ENCODE measurements around the gene GPR83. TPM values are rescaled to one million over a fixed set of nuclear protein-coding genes. Genes with fewer than 3 reads are reported as not detected.

GPR83 gene
- total RNA-seq, 6 experiments from 2014 or later = 0.04 to 0.22 (median 0.12) TPM; not detected in 2

GRCh38 chr11:94402355-94402754 is 1.1 kb upstream of the GPR83 start:
- intact Hi-C loops (cut with DNase I) = no loop called here

GRCh38 chr11:94401773-94402265 is 600 bp upstream of the GPR83 start:
- H3K36me3 ChIP-seq = no peaks in the 10 kb centered on the region
- no peaks in the 10 kb centered on the region for H3K27me3 ChIP-seq
- H3K27ac ChIP-seq = no peak overlapping the region
- WGBS (ENCODE audit: insufficient coverage, low coverage, low lambda C conversion rate, missing lambda C conversion rate) = 34% methylated on average over 5 of the region's 10 CpGs
- H3K9me3 ChIP-seq = no peaks in the 10 kb centered on the region
- TF ChIP-seq POLR2A (IDR thresholded peaks at IDR 0.05) = no peak
- TF ChIP-seq, protein P1, sequence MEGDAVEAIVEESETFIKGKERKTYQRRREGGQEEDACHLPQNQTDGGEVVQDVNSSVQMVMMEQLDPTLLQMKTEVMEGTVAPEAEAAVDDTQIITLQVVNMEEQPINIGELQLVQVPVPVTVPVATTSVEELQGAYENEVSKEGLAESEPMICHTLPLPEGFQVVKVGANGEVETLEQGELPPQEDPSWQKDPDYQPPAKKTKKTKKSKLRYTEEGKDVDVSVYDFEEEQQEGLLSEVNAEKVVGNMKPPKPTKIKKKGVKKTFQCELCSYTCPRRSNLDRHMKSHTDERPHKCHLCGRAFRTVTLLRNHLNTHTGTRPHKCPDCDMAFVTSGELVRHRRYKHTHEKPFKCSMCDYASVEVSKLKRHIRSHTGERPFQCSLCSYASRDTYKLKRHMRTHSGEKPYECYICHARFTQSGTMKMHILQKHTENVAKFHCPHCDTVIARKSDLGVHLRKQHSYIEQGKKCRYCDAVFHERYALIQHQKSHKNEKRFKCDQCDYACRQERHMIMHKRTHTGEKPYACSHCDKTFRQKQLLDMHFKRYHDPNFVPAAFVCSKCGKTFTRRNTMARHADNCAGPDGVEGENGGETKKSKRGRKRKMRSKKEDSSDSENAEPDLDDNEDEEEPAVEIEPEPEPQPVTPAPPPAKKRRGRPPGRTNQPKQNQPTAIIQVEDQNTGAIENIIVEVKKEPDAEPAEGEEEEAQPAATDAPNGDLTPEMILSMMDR (IDR thresholded peaks at IDR 0.05) = no peak
- ATAC-seq (no peak), DNase-seq (no peak)
- H3K4me3 ChIP-seq = no peak overlapping the region
- intact Hi-C loops (cut with DNase I) = no loop called here
- peaks cover 0 to 4% (median 0%) of the 10 kb centered on the region in 4 donors for H3K4me1 ChIP-seq

More at GRCh38 chr11:94402355-94402754, 1.1 kb upstream of the GPR83 start:
- 8% methylated on average over 1 of the region's 1 CpG for WGBS (ENCODE audit: insufficient coverage, low coverage, low lambda C conversion rate, missing lambda C conversion rate)
- no peaks in the 10 kb centered on the region for H3K27me3 ChIP-seq
- TF ChIP-seq, protein P1 (IDR thresholded peaks at IDR 0.05) = no peak
- TF ChIP-seq POLR2A (IDR thresholded peaks at IDR 0.05) = no peak
- no peak overlapping the region for H3K27ac ChIP-seq
- H3K9me3 ChIP-seq = no peaks in the 10 kb centered on the region
- ATAC-seq (no peak), DNase-seq (no peak)
- no peaks in the 10 kb centered on the region for H3K36me3 ChIP-seq
- peaks cover 0 to 4% (median 0%) of the 10 kb centered on the region in 4 donors for H3K4me1 ChIP-seq
- no peak overlapping the region for H3K4me3 ChIP-seq

DNA sequence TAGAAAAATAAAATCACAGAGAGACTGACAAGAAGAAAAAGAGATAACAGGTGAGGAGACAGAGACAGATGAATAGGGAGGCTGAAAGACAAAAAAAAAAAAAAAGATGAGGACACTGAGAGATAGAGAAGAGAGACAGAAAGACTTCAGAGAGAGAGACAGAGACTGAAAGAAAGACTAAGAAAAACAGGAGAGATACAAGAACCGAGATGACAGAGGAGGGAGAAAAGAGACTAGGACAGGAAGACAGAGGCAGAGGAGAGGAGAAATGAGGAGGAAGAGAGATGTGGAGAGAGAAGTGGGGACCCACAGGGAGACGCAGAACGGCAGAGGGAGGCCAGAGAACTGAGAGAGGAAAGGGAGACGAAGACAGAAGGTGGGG is 771 bp downstream of the GPR83 start:
- H3K4me1 ChIP-seq = peaks cover 0 to 4% (median 0%) of the 10 kb centered on the region in 4 donors
- H3K27ac ChIP-seq = no peak overlapping the region
- no peak overlapping the region for H3K4me3 ChIP-seq
- no peaks in the 10 kb centered on the region for H3K27me3 ChIP-seq
- ATAC-seq = no peak
- DNase-seq = no peak
- H3K36me3 ChIP-seq = no peaks in the 10 kb centered on the region
- WGBS (ENCODE audit: insufficient coverage, low coverage, low lambda C conversion rate, missing lambda C conversion rate) = 14% methylated on average over 4 of the region's 4 CpGs
- intact Hi-C loops (cut with DNase I) = no loop called here
- TF ChIP-seq, protein P1 (IDR thresholded peaks at IDR 0.05) = no peak
- no peak for TF ChIP-seq POLR2A (IDR thresholded peaks at IDR 0.05)
- H3K9me3 ChIP-seq = no peaks in the 10 kb centered on the region

GRCh38 chr11:94400050-94400449 is 1.2 kb downstream of the GPR83 start:
- Histone ChIP-seq H3K36me3 (no peaks in the 10 kb centered on the region), H3K4me1 (peaks cover 0 to 4% (median 0%) of the 10 kb centered on the region in 4 donors), H3K4me3 (no peak overlapping the region), H3K27ac (no peak overlapping the region), H3K27me3 (no peaks in the 10 kb centered on the region), H3K9me3 (no peaks in the 10 kb centered on the region)
- TF ChIP-seq, protein P1 (IDR thresholded peaks at IDR 0.05) = no peak
- no peak for TF ChIP-seq POLR2A (IDR thresholded peaks at IDR 0.05)
- DNase-seq = no peak
- 19% methylated on average over 4 of the region's 4 CpGs for WGBS (ENCODE audit: insufficient coverage, low coverage, low lambda C conversion rate, missing lambda C conversion rate)
- no peak for ATAC-seq
- intact Hi-C loops (cut with DNase I) = no loop called here

- intact Hi-C loops (cut with DNase I) = no loop called here
- Histone ChIP-seq H3K27me3 (no peaks in the 10 kb centered on the region), H3K27ac (no peak overlapping the region), H3K36me3 (no peaks in the 10 kb centered on the region), H3K9me3 (no peaks in the 10 kb centered on the region), H3K4me3 (no peak overlapping the region), H3K4me1 (peaks cover 0 to 4% (median 0%) of the 10 kb centered on the region in 4 donors)
- ATAC-seq = no peak
- TF ChIP-seq, protein P1 (IDR thresholded peaks at IDR 0.05) = no peak
- no peak for TF ChIP-seq POLR2A (IDR thresholded peaks at IDR 0.05)
- no peak for DNase-seq
- WGBS (ENCODE audit: insufficient coverage, low coverage, low lambda C conversion rate, missing lambda C conversion rate) = 64% methylated on average over 5 of the region's 5 CpGs
Observed at GRCh38 chr11:94398101-94398500, 3.1 kb downstream of the GPR83 start.
